Hepatocyte (in vitro differentiated cells): ENCODE results near the gene FOXF1.

ENCODE experiments used
- CTCF ChIP-seq: fragments of 200-600 bp; sonication (generic); IDR thresholded peaks from 2 replicates; pipeline ENCODE4 v1.5.1; 2016; ENCODE audit warnings: antibody characterized with exemption, mild to moderate bottlenecking; ENCODE audit not compliant: poor library complexity
- EZH2 ChIP-seq: fragments of 200-600 bp; sonication (generic); IDR thresholded peaks from 2 replicates; pipeline ENCODE4 v1.6.1; 2016; ENCODE audit warnings: antibody characterized with exemption, mild to moderate bottlenecking, borderline replicate concordance
- EZH2phosphoT487 ChIP-seq: fragments of 200-600 bp; sonication (generic); IDR thresholded peaks from one replicate; pipeline ENCODE4 v1.6.1; 2018; ENCODE audit warnings: antibody characterized with exemption, mild to moderate bottlenecking, low read depth, moderate library complexity; ENCODE audit not compliant: unreplicated experiment, severe bottlenecking

- TF ChIP-seq CTCF (no peak), EZH2phosphoT487 (no peak), EZH2 (no peak)
Observed at GRCh38 chr16:86461037-86461436, 49.3 kb upstream of the FOXF1 start.
